ENCODE data around the gene ADGRA1. TPM values are rescaled to one million over a fixed set of nuclear protein-coding genes. Genes with fewer than 3 reads are reported as not detected.

ADGRA1 gene
- total RNA-seq, 2 donors from 2014 or later = 0.14 to 0.23 TPM

- Histone ChIP-seq H3K27ac (no peak overlapping the region), H3K36me3 (no peaks in the 10 kb centered on the region), H3K27me3 (replicated peaks; ENCODE audit: insufficient read depth) (peaks cover 3% of the 10 kb centered on the region), H3K4me1 (replicated peaks) (peaks cover 5% of the 10 kb centered on the region), H3K4me3 (no peak overlapping the region), H3K9me3 (no peaks in the 10 kb centered on the region)
- DNase-seq (ENCODE audit: low spot score) = no peak
- no peak for TF ChIP-seq POLR2A (IDR thresholded peaks at IDR 0.05)
- no peak for TF ChIP-seq CTCF (IDR thresholded peaks at IDR 0.05)
- TF ChIP-seq POLR2AphosphoS5 (IDR thresholded peaks at IDR 0.05) = no peak
- 42% methylated on average over 35 of the region's 40 CpGs for WGBS
- intact Hi-C loops (cut with DNase I) = no loop called here
Measured at GRCh38 chr10:133104068-133104962, 16.6 kb downstream of the ADGRA1 start.

GRCh38 chr10:133104963-133105640 is 17.4 kb downstream of the ADGRA1 start:
- intact Hi-C loops (cut with DNase I) = no loop called here
- H3K4me3 ChIP-seq = no peak overlapping the region
- peaks cover 3% of the 10 kb centered on the region for H3K27me3 ChIP-seq (replicated peaks; ENCODE audit: insufficient read depth)
- 54% methylated on average over 29 of the region's 30 CpGs for WGBS
- H3K9me3 ChIP-seq = no peaks in the 10 kb centered on the region
- TF ChIP-seq POLR2A (IDR thresholded peaks at IDR 0.05) (no peak), CTCF (IDR thresholded peaks at IDR 0.05) (no peak), POLR2AphosphoS5 (IDR thresholded peaks at IDR 0.05) (no peak)
- DNase-seq (ENCODE audit: low spot score) = no peak
- H3K36me3 ChIP-seq = no peaks in the 10 kb centered on the region
- peaks cover 5% of the 10 kb centered on the region for H3K4me1 ChIP-seq (replicated peaks)
- no peak overlapping the region for H3K27ac ChIP-seq

- DNase-seq (ENCODE audit: low spot score) = no peak
- H3K4me3 ChIP-seq = no peak overlapping the region
- H3K36me3 ChIP-seq = no peaks in the 10 kb centered on the region
- H3K9me3 ChIP-seq = no peaks in the 10 kb centered on the region
- H3K27ac ChIP-seq = no peak overlapping the region
- TF ChIP-seq POLR2A (IDR thresholded peaks at IDR 0.05) (no peak), POLR2AphosphoS5 (IDR thresholded peaks at IDR 0.05) (no peak), CTCF (IDR thresholded peaks at IDR 0.05) (no peak)
- intact Hi-C loops (cut with DNase I) = no loop called here
- 82% methylated on average over 19 of the region's 19 CpGs for WGBS
- peaks cover 3% of the 10 kb centered on the region for H3K27me3 ChIP-seq (replicated peaks; ENCODE audit: insufficient read depth)
- H3K4me1 ChIP-seq (replicated peaks) = peaks cover 1% of the 10 kb centered on the region
Measured at GRCh38 chr10:133105686-133106390, 18.1 kb downstream of the ADGRA1 start.

- Histone ChIP-seq H3K27ac (no peak overlapping the region), H3K4me1 (replicated peaks) (no peaks in the 10 kb centered on the region), H3K9me3 (no peaks in the 10 kb centered on the region), H3K27me3 (replicated peaks; ENCODE audit: insufficient read depth) (peaks cover under 1% of the 10 kb centered on the region), H3K36me3 (no peaks in the 10 kb centered on the region), H3K4me3 (no peak overlapping the region)
- DNase-seq (ENCODE audit: low spot score) = no peak
- no peak for TF ChIP-seq POLR2AphosphoS5 (IDR thresholded peaks at IDR 0.05)
- TF ChIP-seq POLR2A (IDR thresholded peaks at IDR 0.05) = no peak
- no peak for TF ChIP-seq CTCF (IDR thresholded peaks at IDR 0.05)
- 89% methylated on average over 18 of the region's 18 CpGs for WGBS
- intact Hi-C loops (cut with DNase I) = no loop called here
Measured at GRCh38 chr10:133106516-133106915, 18.8 kb downstream of the ADGRA1 start.

Data from prostate gland (tissue), 2 donors.